DOHH2 (cell line): ENCODE results near the gene LRMDA.

Experiments
- H3F3A ChIP-seq: fragments of 200-600 bp; sonication (generic), shearing (Covaris generic); 2 replicates; pipeline ENCODE4 v1.6.0; 2016; ENCODE audit warnings: antibody characterized with exemption, mild to moderate bottlenecking; ENCODE audit not compliant: control insufficient read depth, insufficient read depth
- H3K27ac ChIP-seq: fragments of 200-600 bp; sonication (generic); 2 replicates; pipeline ENCODE4 v1.5.1; 2014; ENCODE audit warnings: low read depth, mild to moderate bottlenecking, low read length, moderate library complexity
- H3K27me3 ChIP-seq: fragments of 200-600 bp; sonication (generic); 2 replicates; pipeline ENCODE4 v1.6.1; 2014; ENCODE audit warnings: mild to moderate bottlenecking, low read length, mixed read lengths; ENCODE audit not compliant: control insufficient read depth
- H3K36me3 ChIP-seq: fragments of 200-600 bp; sonication (generic); 2 replicates; pipeline ENCODE4 v1.6.1; 2014; ENCODE audit warnings: mild to moderate bottlenecking, low read length, moderate library complexity, mixed read lengths; ENCODE audit not compliant: control insufficient read depth
- H3K4me1 ChIP-seq: fragments of 200-600 bp; sonication (generic); 2 replicates; pipeline ENCODE4 v1.6.1; 2014; ENCODE audit warnings: mild to moderate bottlenecking, low read length, mixed read lengths; ENCODE audit not compliant: control insufficient read depth
- H3K4me2 ChIP-seq: fragments of 200-600 bp; sonication (generic); 2 replicates; pipeline ENCODE4 v1.6.0; 2014; ENCODE audit warnings: mild to moderate bottlenecking, low read length, moderate library complexity
- H3K4me3 ChIP-seq: fragments of 200-600 bp; sonication (generic); 2 replicates; pipeline ENCODE4 v1.5.1; 2014; ENCODE audit warnings: mild to moderate bottlenecking, low read length, mixed read lengths
- H3K79me2 ChIP-seq: fragments of 200-600 bp; sonication (generic); 2 replicates; pipeline ENCODE4 v1.6.1; 2014; ENCODE audit warnings: mild to moderate bottlenecking, low read length, mixed read lengths; ENCODE audit not compliant: control insufficient read depth
- H3K9me2 ChIP-seq: fragments of 200-600 bp; sonication (generic); replicated peaks from 2 replicates; pipeline ENCODE4 v1.6.1; 2014; ENCODE audit warnings: mild to moderate bottlenecking, low read length, mixed read lengths; ENCODE audit not compliant: control insufficient read depth
- H3K9me3 ChIP-seq: fragments of 200-600 bp; sonication (generic); 2 replicates; pipeline ENCODE4 v1.6.1; 2014; ENCODE audit warnings: antibody characterized with exemption, low read length, mixed read lengths; ENCODE audit not compliant: control insufficient read depth, insufficient read depth
- H4K20me1 ChIP-seq: fragments of 200-600 bp; sonication (generic); 2 replicates; pipeline ENCODE4 v1.6.0; 2014; ENCODE audit warnings: low read depth, mild to moderate bottlenecking, antibody characterized with exemption, low read length, moderate library complexity; ENCODE audit not compliant: control insufficient read depth, insufficient read depth
- EZH2phosphoT487 ChIP-seq: fragments of 200-600 bp; sonication (generic); IDR thresholded peaks from 2 replicates; pipeline ENCODE4 v1.6.1; 2017; ENCODE audit warnings: borderline replicate concordance, mild to moderate bottlenecking, antibody characterized with exemption, low read length, moderate library complexity, mixed read lengths
- TF ChIP-seq, protein P1 (sequence below): fragments of 200-600 bp; sonication (generic); IDR thresholded peaks from one replicate; pipeline ENCODE4 v1.5.1; 2014; ENCODE audit warnings: antibody characterized with exemption, mild to moderate bottlenecking, low read depth, low read length; ENCODE audit not compliant: poor library complexity, severe bottlenecking

LRMDA gene

GRCh38 chr10:75588031-75588430, 156.6 kb downstream of the LRMDA start:
- H3F3A ChIP-seq, result no peaks in the 10 kb centered on the region
- H3K36me3 ChIP-seq, result no peaks in the 10 kb centered on the region
- H3K79me2 ChIP-seq, result no peaks in the 10 kb centered on the region
- no peak overlapping the region for H3K4me2 ChIP-seq
- no peak overlapping the region for H3K4me3 ChIP-seq
- no peak overlapping the region for H3K27ac ChIP-seq
- H3K9me2 ChIP-seq, result no peaks in the 10 kb centered on the region
- H3K27me3 ChIP-seq, result no peaks in the 10 kb centered on the region
- no peaks in the 10 kb centered on the region for H4K20me1 ChIP-seq
- peaks cover 2% of the 10 kb centered on the region; the same call in 1 of the 2 replicates for H3K9me3 ChIP-seq
- TF ChIP-seq EZH2phosphoT487, result no peak
- TF ChIP-seq, protein P1, sequence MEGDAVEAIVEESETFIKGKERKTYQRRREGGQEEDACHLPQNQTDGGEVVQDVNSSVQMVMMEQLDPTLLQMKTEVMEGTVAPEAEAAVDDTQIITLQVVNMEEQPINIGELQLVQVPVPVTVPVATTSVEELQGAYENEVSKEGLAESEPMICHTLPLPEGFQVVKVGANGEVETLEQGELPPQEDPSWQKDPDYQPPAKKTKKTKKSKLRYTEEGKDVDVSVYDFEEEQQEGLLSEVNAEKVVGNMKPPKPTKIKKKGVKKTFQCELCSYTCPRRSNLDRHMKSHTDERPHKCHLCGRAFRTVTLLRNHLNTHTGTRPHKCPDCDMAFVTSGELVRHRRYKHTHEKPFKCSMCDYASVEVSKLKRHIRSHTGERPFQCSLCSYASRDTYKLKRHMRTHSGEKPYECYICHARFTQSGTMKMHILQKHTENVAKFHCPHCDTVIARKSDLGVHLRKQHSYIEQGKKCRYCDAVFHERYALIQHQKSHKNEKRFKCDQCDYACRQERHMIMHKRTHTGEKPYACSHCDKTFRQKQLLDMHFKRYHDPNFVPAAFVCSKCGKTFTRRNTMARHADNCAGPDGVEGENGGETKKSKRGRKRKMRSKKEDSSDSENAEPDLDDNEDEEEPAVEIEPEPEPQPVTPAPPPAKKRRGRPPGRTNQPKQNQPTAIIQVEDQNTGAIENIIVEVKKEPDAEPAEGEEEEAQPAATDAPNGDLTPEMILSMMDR, result no peak
- H3K4me1 ChIP-seq, result no peaks in the 10 kb centered on the region

GRCh38 chr10:75589895-75590654, 158.7 kb downstream of the LRMDA start:
- no peaks in the 10 kb centered on the region for H4K20me1 ChIP-seq
- H3K4me1 ChIP-seq, result no peaks in the 10 kb centered on the region
- no peak overlapping the region for H3K4me2 ChIP-seq
- H3F3A ChIP-seq, result no peaks in the 10 kb centered on the region
- H3K9me3 ChIP-seq, result no peaks in the 10 kb centered on the region
- no peaks in the 10 kb centered on the region for H3K27me3 ChIP-seq
- H3K36me3 ChIP-seq, result no peaks in the 10 kb centered on the region
- TF ChIP-seq EZH2phosphoT487, result no peak
- TF ChIP-seq, protein P1, result no peak
- H3K79me2 ChIP-seq, result no peaks in the 10 kb centered on the region
- no peaks in the 10 kb centered on the region for H3K9me2 ChIP-seq
- H3K27ac ChIP-seq, result no peak overlapping the region
- H3K4me3 ChIP-seq, result no peak overlapping the region

DNA sequence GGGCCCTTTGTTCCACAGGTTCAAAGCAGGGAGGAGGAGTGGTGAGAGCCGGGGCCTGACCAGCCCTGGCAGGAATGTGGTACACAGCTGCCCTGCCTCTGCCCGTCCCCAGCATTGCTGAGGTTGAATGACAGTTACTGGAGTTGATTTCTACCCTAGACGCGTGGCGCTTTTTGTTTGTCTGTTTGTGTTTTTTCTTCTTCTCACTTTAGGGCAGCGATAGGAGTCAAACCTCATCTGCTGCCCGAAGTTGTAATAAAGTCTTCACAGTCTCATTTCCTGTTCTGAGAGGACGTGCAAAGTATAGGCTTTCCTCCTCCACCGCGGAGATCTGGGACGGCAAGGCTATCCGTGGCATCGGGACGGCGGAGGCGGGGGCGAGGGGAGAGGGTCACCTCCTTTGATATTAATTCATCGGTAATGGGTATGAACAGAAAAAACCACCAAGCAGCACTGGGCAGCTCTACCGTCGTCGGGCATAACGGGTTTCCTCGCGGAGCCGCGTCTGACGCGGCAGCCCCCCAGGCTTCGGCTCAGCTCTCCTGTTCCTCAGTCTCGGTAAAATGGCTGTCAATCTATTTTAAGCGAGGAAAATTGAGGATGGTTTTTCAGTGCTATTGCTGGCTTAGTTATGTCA, 160.8 kb downstream of the LRMDA start:
- Histone ChIP-seq H3K27me3 (no peaks in the 10 kb centered on the region), H3K4me1 (no peaks in the 10 kb centered on the region), H3K79me2 (no peaks in the 10 kb centered on the region), H3K9me3 (no peaks in the 10 kb centered on the region), H3K4me2 (no peak overlapping the region), H3K36me3 (no peaks in the 10 kb centered on the region), H3K4me3 (no peak overlapping the region), H3K27ac (no peak overlapping the region), H3F3A (no peaks in the 10 kb centered on the region), H3K9me2 (no peaks in the 10 kb centered on the region), H4K20me1 (no peaks in the 10 kb centered on the region)
- no peak for TF ChIP-seq EZH2phosphoT487
- TF ChIP-seq, protein P1, result no peak
